ENCODE results near the gene CACNG7. TPM values are rescaled to one million over a fixed set of nuclear protein-coding genes. Genes with fewer than 3 reads are reported as not detected.

The CACNG7 gene
- total and polyA plus RNA-seq, 3 donors from 2014 or later = 0.39 to 0.81 (median 0.53) TPM

DNA sequence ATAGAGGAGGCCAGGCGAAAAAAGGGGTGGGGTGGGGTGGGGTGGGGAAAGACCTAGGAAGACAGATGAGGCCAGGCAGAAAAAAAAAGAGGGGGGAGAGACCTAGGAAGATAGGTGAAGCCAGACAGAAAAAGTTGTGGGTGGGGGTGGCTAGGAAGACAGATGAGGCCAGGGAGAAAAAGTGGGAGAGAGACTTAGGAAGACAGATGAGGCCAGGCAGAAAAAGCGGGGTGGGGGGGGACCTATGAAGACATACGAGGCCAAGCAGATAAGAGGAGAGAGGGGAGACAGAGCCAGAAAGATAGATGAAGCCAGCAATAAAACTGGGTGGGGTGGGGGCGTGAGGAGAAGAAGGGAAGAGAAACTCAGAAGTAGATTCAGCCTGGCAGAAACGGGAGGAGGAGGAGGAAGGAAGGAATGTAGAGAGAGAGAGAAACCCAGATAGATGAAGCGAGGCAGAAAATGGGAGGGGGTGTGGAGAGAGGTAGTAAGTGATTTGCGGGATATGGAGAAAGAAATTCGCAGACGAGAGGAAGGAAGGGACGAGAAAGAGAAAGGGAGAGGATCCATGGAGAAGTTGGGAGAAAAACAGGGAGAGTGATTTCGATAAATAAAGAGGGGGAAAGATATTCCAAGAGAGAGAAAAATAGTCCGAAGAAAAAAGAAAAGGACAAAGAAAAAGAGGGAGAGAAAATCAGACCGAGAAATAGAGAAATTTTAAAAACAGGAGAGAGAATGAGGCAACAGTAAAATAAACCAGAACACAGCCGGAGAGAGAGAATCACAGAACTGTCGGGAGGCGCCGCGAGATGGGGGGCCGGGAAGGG lies 70.1 kb downstream of the CACNG7 start:
- Histone ChIP-seq H3K4me3 (peak overlapping the region in 1 of 2 donors; percentile 43), H3K27me3 (no peaks in the 10 kb centered on the region), H3K4me1 (no peaks in the 10 kb centered on the region), H3K9me3 (no peaks in the 10 kb centered on the region), H3K27ac (no peak overlapping the region), H3K36me3 (ENCODE audit: low read depth, missing control alignments) (no peaks in the 10 kb centered on the region)
- intact Hi-C loops (cut with DNase I; ENCODE audit: low total_unique reads) = no loop called here
- TF ChIP-seq POLR2A (IDR thresholded peaks at IDR 0.05) = no peak
- TF ChIP-seq, protein P1, sequence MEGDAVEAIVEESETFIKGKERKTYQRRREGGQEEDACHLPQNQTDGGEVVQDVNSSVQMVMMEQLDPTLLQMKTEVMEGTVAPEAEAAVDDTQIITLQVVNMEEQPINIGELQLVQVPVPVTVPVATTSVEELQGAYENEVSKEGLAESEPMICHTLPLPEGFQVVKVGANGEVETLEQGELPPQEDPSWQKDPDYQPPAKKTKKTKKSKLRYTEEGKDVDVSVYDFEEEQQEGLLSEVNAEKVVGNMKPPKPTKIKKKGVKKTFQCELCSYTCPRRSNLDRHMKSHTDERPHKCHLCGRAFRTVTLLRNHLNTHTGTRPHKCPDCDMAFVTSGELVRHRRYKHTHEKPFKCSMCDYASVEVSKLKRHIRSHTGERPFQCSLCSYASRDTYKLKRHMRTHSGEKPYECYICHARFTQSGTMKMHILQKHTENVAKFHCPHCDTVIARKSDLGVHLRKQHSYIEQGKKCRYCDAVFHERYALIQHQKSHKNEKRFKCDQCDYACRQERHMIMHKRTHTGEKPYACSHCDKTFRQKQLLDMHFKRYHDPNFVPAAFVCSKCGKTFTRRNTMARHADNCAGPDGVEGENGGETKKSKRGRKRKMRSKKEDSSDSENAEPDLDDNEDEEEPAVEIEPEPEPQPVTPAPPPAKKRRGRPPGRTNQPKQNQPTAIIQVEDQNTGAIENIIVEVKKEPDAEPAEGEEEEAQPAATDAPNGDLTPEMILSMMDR (IDR thresholded peaks at IDR 0.05) = no peak
- DNase-seq = no peak
- WGBS, 2 donors = 1 to 2% methylated on average over 19 of the region's 19 CpGs

DNA sequence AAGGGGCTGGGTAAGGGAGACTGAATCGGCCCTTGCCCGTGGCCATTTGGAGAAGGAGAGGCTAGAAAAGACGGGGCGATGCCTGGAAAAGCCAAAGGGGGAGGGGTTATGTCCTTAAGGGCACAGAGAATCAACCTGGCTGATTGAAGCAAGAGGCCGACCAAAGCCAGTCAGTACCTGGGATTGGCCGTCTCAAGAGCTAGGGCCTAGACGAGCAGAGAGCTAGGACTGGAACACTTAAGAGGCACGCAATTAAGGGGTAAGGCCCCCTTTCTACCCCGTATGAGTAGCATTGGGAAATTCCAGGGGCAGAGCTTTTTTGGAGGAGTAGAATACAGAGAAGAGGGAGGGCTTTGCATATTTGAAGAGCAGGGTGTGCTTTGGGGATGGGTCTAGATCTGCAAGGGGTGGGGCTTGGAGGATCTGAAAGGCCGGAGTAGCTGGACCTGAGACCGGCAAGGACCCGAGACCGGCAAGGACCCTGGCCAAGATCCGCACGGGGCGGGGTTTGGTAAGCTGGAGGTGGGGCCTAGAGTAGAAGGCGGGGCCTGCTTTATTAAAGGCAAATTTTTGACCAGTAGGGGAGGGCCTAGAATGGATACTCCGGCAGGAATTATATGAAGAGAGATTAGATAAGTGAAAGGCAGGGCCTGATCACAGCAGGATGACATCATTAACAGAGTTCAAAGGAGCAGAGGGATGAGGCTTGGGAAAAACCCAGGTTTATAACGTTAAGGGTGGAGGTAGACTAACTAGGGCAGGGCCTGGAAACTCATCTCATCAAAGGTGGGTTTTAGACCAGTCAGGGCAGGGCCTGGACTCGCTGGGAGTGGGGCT lies 71.7 kb downstream of the CACNG7 start:
- DNase-seq = peak; percentile 40
- Histone ChIP-seq H3K4me1 (no peaks in the 10 kb centered on the region), H3K4me3 (peak overlapping the region; percentile 15 to 20), H3K27ac (no peak overlapping the region), H3K9me3 (no peaks in the 10 kb centered on the region), H3K27me3 (no peaks in the 10 kb centered on the region), H3K36me3 (ENCODE audit: low read depth, missing control alignments) (no peaks in the 10 kb centered on the region)
- TF ChIP-seq, protein P1 (IDR thresholded peaks at IDR 0.05) = no peak
- no peak for TF ChIP-seq POLR2A (IDR thresholded peaks at IDR 0.05)
- intact Hi-C loops (cut with DNase I; ENCODE audit: low total_unique reads) = no loop called here
- WGBS, 2 donors = 15 to 16% methylated on average over 20 of the region's 20 CpGs

DNA sequence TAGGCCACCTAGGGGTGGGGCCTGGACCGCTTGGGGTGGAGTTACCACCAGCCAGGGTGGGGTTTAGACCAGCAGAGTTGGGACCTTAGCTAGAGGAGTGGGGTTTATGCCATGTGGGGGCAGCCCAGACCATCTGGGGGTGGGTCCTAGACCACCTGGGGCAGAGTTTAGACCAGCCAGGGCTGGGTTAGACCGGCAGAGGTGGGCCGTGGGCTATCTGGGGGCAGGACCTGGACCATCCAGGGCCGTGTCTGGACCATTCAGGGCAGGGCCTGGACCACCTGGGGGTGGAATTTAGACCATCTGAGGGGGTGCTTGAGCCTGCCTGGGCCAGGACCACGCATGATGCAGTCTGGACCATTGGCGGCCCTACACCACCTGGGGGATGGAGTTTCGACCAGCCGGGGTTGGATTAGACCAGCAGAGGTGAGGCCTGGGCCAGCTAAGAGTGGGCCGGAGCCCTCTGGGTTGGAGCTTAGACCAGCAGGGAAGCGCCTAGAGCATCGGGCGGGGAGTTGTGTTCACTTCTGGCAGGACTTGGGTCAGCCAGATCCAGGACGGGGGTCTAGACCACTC lies 72.4 kb downstream of the CACNG7 start:
- 54 to 82% methylated on average over 4 to 13 of the region's 13 CpGs for WGBS, 2 donors
- Histone ChIP-seq H3K27me3 (no peaks in the 10 kb centered on the region), H3K4me1 (no peaks in the 10 kb centered on the region), H3K4me3 (peak overlapping the region in 1 of 2 donors; percentile 13), H3K27ac (no peak overlapping the region), H3K9me3 (no peaks in the 10 kb centered on the region), H3K36me3 (ENCODE audit: low read depth, missing control alignments) (no peaks in the 10 kb centered on the region)
- no peak for DNase-seq
- intact Hi-C loops (cut with DNase I; ENCODE audit: low total_unique reads) = no loop called here
- TF ChIP-seq, protein P1 (IDR thresholded peaks at IDR 0.05) = no peak
- no peak for TF ChIP-seq POLR2A (IDR thresholded peaks at IDR 0.05)

DNA sequence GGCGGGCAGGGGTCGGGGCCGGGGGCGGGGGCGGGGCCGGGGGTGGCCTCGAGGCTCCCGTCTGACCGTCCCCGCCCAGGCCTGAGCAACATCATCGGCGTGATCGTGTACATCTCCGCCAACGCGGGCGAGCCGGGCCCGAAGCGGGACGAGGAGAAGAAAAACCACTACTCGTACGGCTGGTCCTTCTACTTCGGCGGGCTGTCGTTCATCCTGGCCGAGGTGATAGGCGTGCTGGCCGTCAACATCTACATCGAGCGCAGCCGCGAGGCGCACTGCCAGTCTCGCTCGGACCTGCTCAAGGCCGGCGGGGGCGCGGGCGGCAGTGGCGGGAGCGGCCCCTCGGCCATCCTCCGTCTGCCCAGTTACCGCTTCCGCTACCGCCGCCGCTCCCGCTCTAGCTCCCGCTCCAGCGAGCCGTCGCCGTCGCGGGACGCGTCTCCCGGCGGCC lies 72.9 kb downstream of the CACNG7 start:
- 2% methylated on average over 36 of the region's 62 CpGs; no CpG with 5 or more reads in 1 of the 2 donors for WGBS, 2 donors
- H3K27me3 ChIP-seq = no peaks in the 10 kb centered on the region

More for the DNA sequence above, 72.9 kb downstream of the CACNG7 start:
- Histone ChIP-seq H3K36me3 (ENCODE audit: low read depth, missing control alignments) (no peaks in the 10 kb centered on the region), H3K4me3 (peak overlapping the region in 1 of 2 donors; percentile 13), H3K27ac (no peak overlapping the region), H3K9me3 (no peaks in the 10 kb centered on the region), H3K4me1 (no peaks in the 10 kb centered on the region)
- intact Hi-C loops (cut with DNase I; ENCODE audit: low total_unique reads) = no loop called here
- TF ChIP-seq, protein P1 (IDR thresholded peaks at IDR 0.05) = no peak
- TF ChIP-seq POLR2A (IDR thresholded peaks at IDR 0.05) = no peak
- no peak for DNase-seq

Measured in testis (tissue), 3 donors.